GM18520 (cell line): Measurements from ENCODE around the gene NFIL3.

Experiments
- ATAC-seq: cut with Tn5 transposase; IDR thresholded peaks from one replicate; pipeline ENCODE4 v1.9.1; 2021; ENCODE audit not compliant: unreplicated experiment

The NFIL3 gene

GRCh38 chr9:91422758-91423711 is 597 bp downstream of the NFIL3 start:
- ATAC-seq: peak; percentile 21

DNA sequence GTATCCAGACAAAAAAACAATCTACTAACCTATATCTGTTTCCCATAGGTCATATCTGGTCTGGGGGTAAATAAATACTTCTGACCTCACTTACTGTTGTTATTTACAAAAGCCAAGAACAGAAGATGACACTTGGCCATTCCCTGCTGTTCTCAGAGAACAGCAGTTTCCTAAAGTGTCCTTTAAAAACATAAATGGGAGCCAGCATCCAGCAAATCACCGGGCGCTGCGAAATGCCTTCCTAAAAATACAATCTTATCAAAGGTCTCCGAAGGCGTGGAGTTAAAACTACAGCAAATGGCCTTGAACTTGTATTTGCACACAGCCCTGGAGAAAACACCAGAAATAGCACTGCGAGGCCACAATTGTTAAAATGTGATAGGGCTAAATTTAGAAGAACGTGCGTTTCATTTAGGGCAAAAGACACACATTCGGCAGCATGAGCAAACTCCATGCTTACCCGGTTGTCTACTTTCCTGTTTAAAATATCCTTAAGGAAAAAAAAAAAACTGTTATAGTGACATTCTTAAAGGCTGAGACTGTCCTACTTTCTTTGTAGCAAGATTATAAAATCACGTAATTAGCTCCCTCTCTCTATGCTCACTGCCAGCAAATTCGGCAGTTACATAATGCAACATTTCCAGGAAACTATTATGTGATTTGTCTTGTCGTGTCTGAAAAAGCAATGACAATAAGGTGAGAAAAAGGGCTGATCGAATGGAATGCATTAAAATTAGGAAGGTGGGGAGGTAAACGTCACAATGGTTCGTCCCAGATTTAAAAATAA is 1.5 kb downstream of the NFIL3 start:
- ATAC-seq: no peak

GRCh38 chr9:91421128-91421765 is 2.4 kb downstream of the NFIL3 start:
- ATAC-seq: no peak

DNA sequence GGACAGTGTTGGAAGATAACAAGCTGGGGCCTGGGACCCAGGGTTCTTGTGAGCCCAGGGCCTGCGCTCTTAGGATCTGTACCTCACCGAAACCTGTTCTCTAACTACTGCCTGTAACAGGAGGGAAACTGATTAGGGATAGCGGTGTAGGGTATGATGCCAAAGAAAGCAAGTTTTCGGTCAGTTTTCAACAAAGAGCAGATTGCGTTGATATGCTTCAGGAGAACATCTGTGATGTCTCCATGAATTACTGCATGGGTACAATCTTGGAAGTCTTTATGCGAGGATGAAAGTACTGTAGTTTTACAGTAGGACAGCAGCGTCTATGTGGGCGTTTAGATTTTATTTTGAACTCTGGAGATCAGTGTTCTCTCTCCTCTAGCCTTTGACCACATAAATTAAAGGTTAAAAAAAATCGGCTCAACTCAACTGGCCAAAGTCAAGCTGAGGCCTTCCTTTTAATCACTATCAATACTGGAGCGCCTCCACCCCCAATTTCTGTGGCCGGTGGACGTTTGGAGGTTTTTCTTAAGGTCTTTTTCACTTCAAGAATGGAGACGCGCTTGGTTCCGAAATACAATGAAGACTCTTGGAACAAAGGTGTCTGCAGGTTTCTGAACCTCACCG is 3.0 kb downstream of the NFIL3 start:
- no peak for ATAC-seq

DNA sequence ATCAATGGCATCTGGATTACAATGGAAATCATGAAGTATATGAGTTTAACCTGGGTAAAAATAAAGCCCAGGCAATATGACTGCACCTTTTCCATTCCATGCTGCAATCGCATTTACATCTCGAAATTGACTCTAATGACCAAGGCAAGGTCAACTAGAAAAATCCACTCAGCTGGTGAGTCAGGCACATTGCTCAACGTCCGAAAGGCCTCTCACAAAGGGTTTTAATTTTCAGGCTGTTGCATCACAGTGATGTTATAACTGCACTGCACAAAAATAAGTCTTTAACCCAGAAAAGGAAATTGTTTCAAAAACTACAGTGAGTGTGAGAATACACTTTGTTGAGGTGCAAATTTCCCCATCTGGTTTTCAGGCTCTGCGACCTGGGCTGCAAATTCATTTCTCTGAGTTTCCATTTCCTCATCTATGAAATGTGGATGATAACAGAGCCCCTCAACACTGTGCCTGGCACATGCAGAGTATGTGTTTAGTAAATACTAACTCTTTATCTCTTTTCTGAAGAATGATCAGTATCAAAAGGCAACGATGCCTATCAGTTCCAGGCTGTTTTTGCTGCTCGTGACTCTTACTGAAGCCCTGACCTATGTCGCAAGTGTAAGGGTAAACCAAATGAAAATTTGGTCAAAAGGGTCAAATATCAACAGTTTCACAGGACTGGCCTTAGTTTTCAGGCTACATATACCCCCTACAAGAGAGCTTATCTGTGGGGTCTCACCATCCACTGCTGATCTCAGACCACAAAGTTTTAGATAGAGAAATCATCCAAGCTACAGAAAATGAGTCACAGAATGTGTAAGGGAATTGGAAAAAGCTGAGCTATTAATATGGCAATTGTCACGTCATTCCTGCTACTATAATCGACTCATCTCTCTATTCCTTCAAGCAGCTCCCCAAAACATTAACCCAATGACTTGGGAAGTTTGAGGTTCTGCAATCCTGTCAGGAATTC is 4.1 kb downstream of the NFIL3 start:
- no peak for ATAC-seq

GRCh38 chr9:91418215-91418610 is 5.4 kb downstream of the NFIL3 start:
- no peak for ATAC-seq

DNA sequence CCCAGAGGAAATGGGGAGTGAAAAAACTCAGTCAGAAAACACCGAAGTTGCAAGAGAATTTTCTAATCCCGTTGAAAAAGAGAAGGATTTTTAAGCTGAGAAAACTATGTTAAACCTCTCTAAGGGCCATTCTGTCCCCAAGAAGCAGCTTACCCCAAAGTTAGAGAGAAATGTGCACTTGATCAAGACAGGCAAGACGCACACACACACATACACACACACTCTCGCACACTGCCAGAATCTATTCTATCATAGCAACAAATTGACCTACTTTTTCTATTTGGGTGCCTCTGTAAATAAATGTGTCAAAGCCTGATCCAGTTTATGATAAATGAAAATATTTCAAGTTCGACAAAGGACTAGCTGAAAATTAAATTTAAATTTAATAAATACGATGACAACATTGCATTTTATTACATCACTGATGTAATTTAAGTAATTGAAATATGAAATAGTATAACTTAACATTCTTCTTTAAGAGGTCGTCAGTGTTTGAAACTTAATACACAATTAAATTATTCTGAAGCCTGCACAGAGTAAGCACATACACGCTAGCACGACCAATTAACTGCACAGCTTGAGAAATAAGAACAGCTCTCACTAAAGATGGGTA is 5.9 kb downstream of the NFIL3 start:
- no peak for ATAC-seq

DNA sequence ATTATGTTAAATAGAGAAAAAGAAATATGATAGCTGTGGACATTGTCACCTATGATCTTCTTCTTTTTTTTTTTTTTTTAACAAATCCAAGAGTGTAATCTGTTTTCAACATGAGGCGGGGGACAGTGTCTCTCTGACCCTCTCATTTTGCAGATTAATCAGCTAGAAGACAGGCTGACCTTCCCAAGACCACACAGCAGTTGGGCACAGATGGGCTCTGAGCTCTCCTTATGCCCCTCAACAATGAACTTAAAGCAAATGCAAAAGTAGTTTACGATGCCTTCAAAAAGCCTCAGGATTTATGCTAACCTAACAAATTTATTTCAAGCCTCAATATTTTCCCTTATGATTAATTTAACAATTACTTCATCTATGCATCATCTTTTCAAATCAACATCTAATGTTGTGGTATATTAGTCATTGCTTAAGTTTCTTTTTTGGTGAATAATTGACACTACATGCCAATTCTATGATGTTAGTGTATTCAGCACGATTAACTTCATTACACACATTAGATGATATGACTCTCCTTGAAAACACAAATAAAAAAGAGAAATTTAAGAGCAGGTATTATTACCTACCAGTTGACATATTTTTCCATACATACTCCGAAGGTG is 7.4 kb downstream of the NFIL3 start:
- ATAC-seq: no peak

DNA sequence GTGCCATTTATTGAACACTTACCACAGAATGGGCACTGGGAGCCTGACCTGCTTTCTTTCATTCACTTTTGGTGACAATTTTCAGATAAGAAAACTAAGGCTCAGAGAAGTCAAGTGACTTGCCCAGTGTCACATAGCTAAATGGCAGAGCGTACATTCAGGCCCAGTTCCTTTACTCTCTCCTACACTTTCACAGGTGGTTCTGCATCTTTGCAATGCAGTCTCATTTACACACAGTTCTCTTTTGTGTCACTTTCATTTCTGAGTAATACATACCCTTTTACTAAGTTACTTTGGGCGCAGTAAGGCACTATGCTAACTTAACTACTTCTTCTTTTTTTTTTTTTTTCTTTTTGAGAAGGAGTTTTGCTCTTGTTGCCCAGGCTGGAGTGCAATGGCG is 8.3 kb downstream of the NFIL3 start:
- peak; percentile 80 for ATAC-seq

GRCh38 chr9:91412941-91413340 is 10.7 kb downstream of the NFIL3 start:
- no peak for ATAC-seq

DNA sequence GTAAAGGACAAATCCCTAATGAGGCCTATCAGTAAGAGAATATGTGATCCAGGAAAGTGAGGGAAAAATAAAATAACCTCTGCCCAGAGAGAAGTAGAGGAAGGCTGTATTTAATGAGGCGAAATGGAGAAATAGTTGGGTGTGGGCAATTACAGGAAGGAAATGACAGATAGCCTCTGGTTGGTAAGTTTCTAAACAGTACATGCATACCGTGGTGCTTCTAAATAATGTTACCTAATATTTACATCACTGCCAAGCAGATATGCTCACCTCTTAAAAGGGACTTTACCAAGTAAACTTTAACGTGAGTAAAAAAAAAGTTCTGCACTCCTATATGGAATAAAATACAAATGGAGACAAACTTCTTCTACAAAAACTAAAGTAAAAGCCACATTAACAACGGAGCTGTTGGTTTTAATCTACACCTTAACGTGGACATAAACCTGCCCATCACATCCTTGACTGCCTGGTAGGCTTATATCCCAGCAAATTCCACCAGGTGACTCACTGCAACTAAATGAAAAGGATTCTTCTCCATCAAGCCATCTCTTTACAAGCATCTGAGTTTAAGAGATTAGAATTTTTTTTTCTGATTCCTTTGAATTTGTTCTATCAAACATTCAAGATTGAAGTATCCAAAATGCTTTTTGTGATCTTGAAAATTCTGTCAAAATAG is 12.4 kb downstream of the NFIL3 start:
- ATAC-seq: no peak

DNA sequence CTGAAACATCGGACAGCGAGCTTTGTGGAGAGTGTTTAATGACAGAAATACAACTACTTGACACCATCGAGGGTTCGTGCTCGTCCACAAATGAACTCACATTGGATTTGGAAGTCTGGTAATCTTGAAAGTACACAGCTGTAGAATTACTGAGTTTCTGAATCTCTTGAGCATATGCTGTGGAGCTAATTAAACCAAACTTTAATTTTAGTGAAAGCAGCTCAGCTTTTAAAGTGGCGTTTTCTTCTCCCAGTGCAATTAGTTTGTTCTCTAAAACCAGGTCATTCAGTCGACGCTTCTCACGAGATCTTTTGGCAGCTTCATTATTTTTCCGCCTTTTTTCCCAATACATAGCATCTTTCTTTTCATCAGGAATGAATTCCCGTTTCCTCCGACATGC is 13.5 kb downstream of the NFIL3 start:
- ATAC-seq: no peak

GRCh38 chr9:91408475-91408874 is 15.2 kb downstream of the NFIL3 start:
- ATAC-seq: no peak

GRCh38 chr9:91407580-91408318 is 15.9 kb downstream of the NFIL3 start:
- ATAC-seq: no peak

- no peak for ATAC-seq
Observed at GRCh38 chr9:91405343-91406077, 18.1 kb downstream of the NFIL3 start.

GRCh38 chr9:91403665-91404543 is 19.7 kb downstream of the NFIL3 start:
- ATAC-seq: no peak
